ENCODE results near the gene PLVAP.

The PLVAP gene

GRCh38 chr19:17376935-17377600 is at the start of gene PLVAP:
TSS of gene PLVAP (minus strand) at chr19:17377342. CDS start at chr19:17377288, 54 bp downstream.
- DNase-seq (ENCODE audit: low spot score): no peak

GRCh38 chr19:17424743-17425365 is 47.7 kb upstream of the PLVAP start:
- DNase-seq (ENCODE audit: low spot score): no peak

GRCh38 chr19:17423429-17424208 is 46.5 kb upstream of the PLVAP start:
- no peak for DNase-seq (ENCODE audit: low spot score)

GRCh38 chr19:17421942-17422341 is 44.8 kb upstream of the PLVAP start:
- no peak for DNase-seq (ENCODE audit: low spot score)

GRCh38 chr19:17420475-17420924 is 43.4 kb upstream of the PLVAP start:
- no peak for DNase-seq (ENCODE audit: low spot score)

- peak; percentile 98 for DNase-seq (ENCODE audit: low spot score)
Measured at GRCh38 chr19:17419621-17420474, 42.7 kb upstream of the PLVAP start, which contains the start of gene MVB12A. TSS of gene MVB12A (plus strand) at chr19:17420047. CDS start at chr19:17420136, 89 bp downstream.

- peak; percentile 15 for DNase-seq (ENCODE audit: low spot score)
Measured at GRCh38 chr19:17419154-17419620, 42.0 kb upstream of the PLVAP start.

GRCh38 chr19:17418710-17419109 is 41.6 kb upstream of the PLVAP start:
- DNase-seq (ENCODE audit: low spot score): no peak

GRCh38 chr19:17415121-17415520 is 38.0 kb upstream of the PLVAP start:
- no peak for DNase-seq (ENCODE audit: low spot score)

- no peak for DNase-seq (ENCODE audit: low spot score)
Measured at GRCh38 chr19:17414097-17414496, 37.0 kb upstream of the PLVAP start.

GRCh38 chr19:17411801-17412200 is 34.7 kb upstream of the PLVAP start:
- no peak for DNase-seq (ENCODE audit: low spot score)

GRCh38 chr19:17409990-17410389 is 32.8 kb upstream of the PLVAP start:
- no peak for DNase-seq (ENCODE audit: low spot score)

GRCh38 chr19:17406887-17407196 is 29.7 kb upstream of the PLVAP start:
- no peak for DNase-seq (ENCODE audit: low spot score)

GRCh38 chr19:17406046-17406886 is 29.1 kb upstream of the PLVAP start:
- DNase-seq (ENCODE audit: low spot score): no peak

GRCh38 chr19:17405250-17406045 is 28.3 kb upstream of the PLVAP start, which contains the start of gene BST2:
TSS of gene BST2 (minus strand) at chr19:17405630. CDS start at chr19:17405575, 55 bp downstream.
- peak; percentile 92 for DNase-seq (ENCODE audit: low spot score)

- no peak for DNase-seq (ENCODE audit: low spot score)
Measured at GRCh38 chr19:17404621-17405249, 27.6 kb upstream of the PLVAP start.

GRCh38 chr19:17404015-17404414 is 26.9 kb upstream of the PLVAP start:
- no peak for DNase-seq (ENCODE audit: low spot score)

GRCh38 chr19:17402982-17403855 is 26.1 kb upstream of the PLVAP start:
- no peak for DNase-seq (ENCODE audit: low spot score)

GRCh38 chr19:17401628-17402027 is 24.5 kb upstream of the PLVAP start:
- DNase-seq (ENCODE audit: low spot score): no peak

Data from LoVo (cell line).